HG03520 (cell line): Measurements from ENCODE around the gene TMEM217.
A peak's percentile ranks its signal among the peaks of the same experiment; 100 is the strongest.

Source experiments
- ATAC-seq: cut with Tn5 transposase; IDR thresholded peaks from one replicate; pipeline ENCODE4 v1.9.1; 2021; ENCODE audit warnings: mild to moderate bottlenecking, moderate library complexity; ENCODE audit not compliant: unreplicated experiment

Gene TMEM217

GRCh38 chr6:37244430-37245310 lies 13.3 kb downstream of the TMEM217 start:
- ATAC-seq: no peak

GRCh38 chr6:37243816-37244370 lies 14.1 kb downstream of the TMEM217 start:
- no peak for ATAC-seq

GRCh38 chr6:37243131-37243815 lies 14.7 kb downstream of the TMEM217 start:
- ATAC-seq: no peak

DNA sequence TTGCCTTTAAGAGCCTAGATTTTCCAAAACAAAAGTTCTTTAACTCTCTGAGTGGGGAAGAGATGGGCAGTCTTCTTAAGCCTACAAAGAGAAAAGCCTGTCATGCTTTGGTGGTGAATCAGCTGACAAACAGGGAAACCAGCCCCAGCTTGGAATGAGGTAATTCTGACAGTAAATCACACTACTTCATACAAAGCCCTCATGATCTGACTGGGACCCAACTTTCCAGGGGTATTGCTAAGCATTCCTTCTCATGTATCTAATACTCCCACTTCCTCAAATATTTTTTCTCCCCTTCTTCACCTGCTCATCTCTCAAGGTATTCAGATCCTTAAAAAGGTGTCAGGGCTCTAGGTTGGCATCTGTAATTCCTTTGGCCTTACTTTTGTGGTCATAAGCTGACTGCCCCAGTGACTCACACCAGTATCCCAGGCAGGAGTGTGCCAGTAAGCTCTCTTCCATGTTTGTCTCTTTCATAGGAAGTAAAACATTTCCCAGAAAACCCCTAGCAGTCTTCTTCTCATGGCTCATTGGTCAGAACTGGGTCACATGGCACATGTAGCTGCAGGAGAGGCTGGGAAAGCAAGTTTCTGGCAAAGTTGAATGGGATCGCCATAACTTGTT lies 15.4 kb downstream of the TMEM217 start:
- no peak for ATAC-seq

GRCh38 chr6:37241775-37242428 lies 16.0 kb downstream of the TMEM217 start:
- no peak for ATAC-seq

GRCh38 chr6:37241131-37241530 lies 16.8 kb downstream of the TMEM217 start:
- no peak for ATAC-seq

- no peak for ATAC-seq
Measured at GRCh38 chr6:37239950-37240713, 17.8 kb downstream of the TMEM217 start.

DNA sequence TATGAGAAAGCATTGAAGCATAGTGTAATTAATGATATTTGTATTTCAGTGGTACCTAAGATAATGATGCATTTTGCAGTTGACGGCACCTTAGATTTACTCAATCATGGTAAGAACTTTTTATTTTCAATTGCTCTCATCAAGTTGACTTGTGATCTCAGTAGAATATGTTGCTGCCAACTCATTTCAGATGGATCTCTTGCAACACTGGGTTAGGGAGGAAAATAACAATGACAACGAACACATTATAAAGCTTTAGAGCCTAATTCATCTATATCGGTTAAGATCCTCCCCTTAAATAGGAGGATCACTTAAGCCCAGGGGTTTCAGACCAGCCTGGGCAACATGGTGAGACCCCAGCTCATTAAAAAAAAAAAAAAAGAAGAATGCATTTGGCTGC lies 18.4 kb downstream of the TMEM217 start:
- no peak for ATAC-seq

- ATAC-seq: no peak
Measured at GRCh38 chr6:37238381-37238780, 19.6 kb downstream of the TMEM217 start.

DNA sequence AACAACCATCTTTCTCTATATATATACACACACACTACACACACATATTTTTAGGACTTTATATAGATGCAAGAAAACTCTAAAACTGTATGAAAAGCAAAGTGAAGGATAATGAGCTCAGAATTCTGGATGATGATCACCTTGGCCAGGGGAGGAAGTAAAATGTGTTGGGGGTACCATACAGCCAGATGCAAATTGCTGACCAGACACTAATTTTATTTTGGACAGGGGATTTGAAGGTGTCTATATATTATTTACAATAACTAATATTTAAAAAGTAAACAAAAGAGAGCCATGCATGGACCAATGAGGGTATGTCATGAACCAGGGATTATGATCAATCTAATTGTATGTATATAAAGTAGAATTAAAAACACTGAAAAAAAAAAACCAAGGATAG lies 20.2 kb downstream of the TMEM217 start:
- no peak for ATAC-seq

- no peak for ATAC-seq
Measured at GRCh38 chr6:37236921-37237320, 21.0 kb downstream of the TMEM217 start.

DNA sequence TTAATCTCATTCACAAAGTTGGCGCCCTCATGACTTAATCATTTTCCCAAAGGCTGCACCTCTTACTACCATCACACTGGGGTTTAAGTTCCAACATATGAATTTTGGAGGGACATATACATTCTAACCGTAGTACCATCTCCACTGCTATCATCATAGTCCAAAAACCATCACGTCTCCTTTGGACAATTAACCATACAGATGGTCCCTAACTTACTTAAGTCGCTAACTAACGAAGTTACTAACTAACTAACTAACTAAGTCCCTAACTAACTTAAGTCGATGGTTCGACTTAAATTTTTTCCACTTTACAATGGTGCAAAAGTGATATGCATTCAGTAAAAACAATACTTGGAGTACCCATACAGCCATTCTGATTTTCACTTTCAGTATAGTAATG lies 24.4 kb downstream of the TMEM217 start:
- no peak for ATAC-seq

DNA sequence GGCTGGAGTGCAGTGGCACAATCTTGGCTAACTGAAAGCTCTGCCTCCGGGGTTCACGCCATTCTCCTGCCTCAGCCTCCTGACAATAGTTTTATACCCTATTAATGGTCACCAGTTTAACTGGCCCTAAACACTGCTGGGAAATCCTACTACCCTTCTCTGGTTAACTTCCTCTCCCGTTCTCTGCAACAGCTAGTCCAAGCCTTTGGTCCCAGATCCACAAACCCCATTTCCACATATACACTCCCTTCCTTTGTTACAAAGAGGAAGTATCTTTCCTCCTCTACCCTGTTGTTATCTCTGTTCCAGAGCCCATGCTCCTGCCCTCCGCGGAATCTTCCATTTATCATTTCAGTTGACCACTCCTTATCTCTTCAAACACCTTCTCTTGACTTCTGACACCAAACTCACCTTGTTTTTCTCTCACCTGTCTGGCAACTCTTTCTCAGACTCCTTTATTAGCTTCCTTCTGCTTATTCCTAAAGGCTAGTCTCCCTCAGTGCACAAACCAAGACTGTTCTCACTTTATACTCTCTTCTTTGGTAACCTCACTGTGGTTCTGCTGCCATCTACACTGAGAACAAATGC lies 25.4 kb downstream of the TMEM217 start:
- ATAC-seq: no peak

DNA sequence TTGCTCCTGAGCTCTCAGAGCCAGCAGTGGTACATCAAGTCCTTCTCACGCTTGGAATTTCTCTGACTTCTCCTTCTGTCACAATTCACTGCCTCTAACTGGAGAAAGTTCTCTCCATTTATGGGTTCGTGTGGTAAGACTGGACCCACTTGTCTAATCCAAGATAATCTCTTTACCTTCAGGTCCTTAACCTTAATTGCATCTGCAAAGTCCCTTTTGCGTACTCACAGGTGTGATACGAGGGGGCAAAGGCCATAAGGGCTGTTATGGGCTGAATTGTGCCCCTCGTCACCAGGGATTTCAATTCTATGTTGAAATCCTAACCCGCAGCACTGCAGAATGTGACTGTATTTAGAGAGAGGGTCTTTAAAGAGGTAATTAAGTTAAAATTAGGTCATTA lies 27.8 kb downstream of the TMEM217 start:
- no peak for ATAC-seq

DNA sequence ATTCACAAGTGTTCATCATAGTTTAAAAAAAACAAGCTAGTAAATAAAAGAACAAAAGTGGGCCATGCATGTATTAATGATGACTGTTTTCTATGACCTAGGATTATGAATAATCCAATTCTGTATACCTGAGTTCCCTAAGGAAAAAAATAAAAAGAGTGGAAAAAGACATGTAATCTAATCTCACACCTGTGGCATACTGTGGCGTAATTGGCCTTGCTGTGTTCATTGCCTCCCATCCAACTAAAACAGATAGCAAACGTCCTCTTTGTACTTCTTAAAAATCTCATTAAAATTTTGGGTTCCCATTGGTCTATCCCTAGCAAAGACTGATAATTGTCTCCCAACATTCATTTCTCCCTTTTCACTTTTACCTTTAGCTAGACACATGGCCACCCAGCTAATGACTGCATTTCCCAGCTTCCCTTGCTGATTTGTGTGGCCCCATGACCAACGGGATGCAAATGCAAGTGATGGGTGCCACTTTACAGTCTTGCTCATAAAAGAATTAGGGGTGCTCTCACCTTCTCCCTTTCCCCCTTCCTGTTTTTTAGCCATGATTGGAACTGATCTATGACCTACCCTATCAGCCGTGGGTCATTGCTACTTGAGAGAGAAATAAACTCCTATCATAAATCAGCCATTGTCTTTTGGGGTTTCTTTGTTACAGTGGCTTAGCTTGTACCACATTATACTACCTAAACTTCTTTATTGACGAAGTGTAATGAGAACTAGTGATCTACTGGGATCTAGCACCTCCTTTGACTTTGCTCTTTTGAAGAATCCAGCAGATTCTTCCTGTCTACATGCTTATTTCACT lies 32.4 kb downstream of the TMEM217 start:
- no peak for ATAC-seq

- ATAC-seq: no peak
Measured at GRCh38 chr6:37222992-37223391, 35.0 kb downstream of the TMEM217 start.

DNA sequence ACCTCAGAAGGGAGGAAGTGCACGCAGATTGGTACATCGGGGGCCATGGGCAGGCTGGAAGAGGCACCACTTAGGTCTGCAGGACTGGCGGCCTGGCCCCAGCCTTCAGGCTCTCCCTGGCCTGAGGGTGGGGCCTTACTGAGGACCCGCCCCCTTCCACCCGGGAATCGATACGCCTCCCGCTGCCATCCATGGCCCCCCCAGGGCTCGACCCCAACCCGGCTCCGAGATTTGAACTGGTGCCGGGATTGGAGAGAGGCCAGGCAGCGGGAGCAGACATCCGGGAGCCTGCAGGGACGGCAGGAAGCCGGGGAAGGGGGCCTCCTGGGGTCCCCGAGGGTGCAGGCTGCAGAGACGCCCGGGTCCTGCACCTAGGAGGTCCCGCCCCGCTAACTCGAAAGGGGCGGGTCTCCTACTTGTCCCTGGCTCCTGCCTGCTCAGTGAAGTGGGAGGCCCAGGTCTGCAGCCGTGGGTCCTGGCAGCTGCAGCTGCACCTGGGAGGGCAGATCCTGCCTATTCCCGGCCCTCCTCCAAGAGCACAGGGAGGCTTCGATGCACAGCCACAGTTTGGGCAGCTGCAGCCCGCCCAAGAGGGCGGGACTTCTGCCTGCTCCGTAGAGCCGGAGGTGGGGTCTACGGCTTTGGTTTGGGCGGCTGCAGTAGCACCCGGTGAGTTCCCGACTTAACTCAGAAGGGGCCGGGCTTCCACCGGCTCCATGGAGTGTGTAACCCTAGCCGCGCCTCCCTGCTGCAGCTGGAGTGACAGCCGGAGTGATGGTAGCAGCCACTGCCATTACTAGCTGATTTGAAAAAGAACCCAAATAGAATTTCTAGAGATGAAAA lies 35.6 kb downstream of the TMEM217 start:
- ATAC-seq: peak; percentile 83

DNA sequence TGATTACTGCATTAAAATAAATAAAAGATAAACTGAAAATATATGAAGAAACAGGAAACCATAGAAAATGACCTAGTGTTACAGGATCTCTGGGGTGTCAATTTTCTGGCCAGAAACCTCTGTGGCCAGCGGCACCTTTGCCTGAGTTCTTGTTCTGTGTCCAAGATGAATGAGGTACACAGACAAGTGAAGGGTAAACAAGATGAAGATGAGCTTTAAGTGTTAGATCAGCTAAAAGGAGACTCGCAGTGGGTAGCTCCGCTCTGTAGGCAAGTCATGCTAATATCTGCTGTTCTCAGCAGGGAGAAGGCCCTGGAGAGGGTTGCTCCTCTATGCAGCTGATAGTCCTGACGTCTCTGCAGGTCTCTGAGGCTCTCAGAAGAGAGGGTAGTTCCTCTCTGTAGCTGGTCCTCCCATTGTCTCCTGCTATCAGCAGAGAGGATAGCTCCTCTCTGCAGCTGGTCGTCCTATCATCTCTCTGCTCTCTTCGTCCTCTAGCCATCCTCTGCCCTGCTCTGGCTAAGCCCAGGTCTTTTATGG lies 36.3 kb downstream of the TMEM217 start:
- no peak for ATAC-seq
